Left renal cortex interstitium (tissue), 4 donors: ENCODE data around the gene TSPAN1. TPM values are rescaled to one million over a fixed set of nuclear protein-coding genes. Genes with fewer than 3 reads are reported as not detected.

Experiments
- DNase-seq, 4 donors: peaks; one replicate each; pipeline ENCODE4 v3.0.0-alpha.2; 2013; ENCODE audit warnings: low read depth in 4 of 4, low spot score in 2 of 4, missing footprints in 1 of 4
- polyA plus RNA-seq, 4 donors: library from polyadenylated mRNA; unstranded; fragments of 120-200 nt; gene quantifications; one replicate each; pipeline ENCODE4 v1.2.1, GENCODE V29; 2013; ENCODE audit not compliant: insufficient read length in 4 of 4

The TSPAN1 gene
- polyA plus RNA-seq, 4 donors, result 65.6 to 99.6 (median 80.7) TPM

- no peak for DNase-seq
Observed at GRCh38 chr1:46158312-46159281, 16.3 kb upstream of the TSPAN1 start.

GRCh38 chr1:46159516-46159915 lies 15.4 kb upstream of the TSPAN1 start:
- DNase-seq, result no peak

GRCh38 chr1:46160212-46160611 lies 14.7 kb upstream of the TSPAN1 start:
- no peak for DNase-seq

- no peak for DNase-seq
Observed at GRCh38 chr1:46166521-46167462, 8.1 kb upstream of the TSPAN1 start.

GRCh38 chr1:46168477-46168876 lies 6.4 kb upstream of the TSPAN1 start:
- no peak for DNase-seq

- DNase-seq, result no peak
Observed at GRCh38 chr1:46169811-46170454, 5.0 kb upstream of the TSPAN1 start.

- no peak for DNase-seq
Observed at GRCh38 chr1:46171351-46171750, 3.5 kb upstream of the TSPAN1 start.

- no peak for DNase-seq
Observed at GRCh38 chr1:46171871-46172270, 3.0 kb upstream of the TSPAN1 start.

- DNase-seq, result no peak
Observed at GRCh38 chr1:46172321-46172720, 2.6 kb upstream of the TSPAN1 start.

- no peak for DNase-seq
Observed at GRCh38 chr1:46173361-46173856, 1.5 kb upstream of the TSPAN1 start.

GRCh38 chr1:46175243-46175642 lies 356 bp downstream of the TSPAN1 start:
- DNase-seq, result no peak

- no peak for DNase-seq
Observed at GRCh38 chr1:46176211-46176865, 1.5 kb downstream of the TSPAN1 start, which contains the start of gene P3R3URF. TSS of gene P3R3URF (minus strand) at chr1:46176488. CDS start at chr1:46176471, 17 bp downstream.

- DNase-seq, result peak in 1 of 4 donors; percentile 92
Observed at GRCh38 chr1:46179138-46180081, 4.5 kb downstream of the TSPAN1 start.

GRCh38 chr1:46180082-46180616 lies 5.3 kb downstream of the TSPAN1 start:
- DNase-seq, result no peak

- no peak for DNase-seq
Observed at GRCh38 chr1:46181343-46182260, 6.7 kb downstream of the TSPAN1 start.

GRCh38 chr1:46183079-46183847 lies 8.4 kb downstream of the TSPAN1 start:
- no peak for DNase-seq
